Measurements from ENCODE around the gene ZC2HC1C.

DNA sequence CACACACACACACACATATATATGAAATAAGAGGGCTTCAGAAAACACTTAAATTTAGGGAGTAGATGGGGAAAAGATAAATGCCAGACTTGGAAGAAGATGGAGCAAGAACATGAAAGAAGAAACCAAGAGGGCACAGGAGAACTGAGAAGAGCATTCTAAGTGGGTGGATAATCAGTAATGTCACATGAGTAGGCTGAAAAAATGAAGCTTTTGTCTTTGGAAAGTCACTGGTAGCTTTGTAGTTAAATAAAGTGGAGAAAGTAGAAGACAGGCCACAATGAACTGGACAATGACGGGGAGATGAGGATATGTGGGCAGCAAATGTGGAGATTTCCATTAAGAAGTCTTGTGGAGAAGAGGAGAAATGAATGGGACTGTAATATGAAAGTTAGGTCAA is 2.2 kb upstream of the ZC2HC1C start:
- TF ChIP-seq, protein P1, sequence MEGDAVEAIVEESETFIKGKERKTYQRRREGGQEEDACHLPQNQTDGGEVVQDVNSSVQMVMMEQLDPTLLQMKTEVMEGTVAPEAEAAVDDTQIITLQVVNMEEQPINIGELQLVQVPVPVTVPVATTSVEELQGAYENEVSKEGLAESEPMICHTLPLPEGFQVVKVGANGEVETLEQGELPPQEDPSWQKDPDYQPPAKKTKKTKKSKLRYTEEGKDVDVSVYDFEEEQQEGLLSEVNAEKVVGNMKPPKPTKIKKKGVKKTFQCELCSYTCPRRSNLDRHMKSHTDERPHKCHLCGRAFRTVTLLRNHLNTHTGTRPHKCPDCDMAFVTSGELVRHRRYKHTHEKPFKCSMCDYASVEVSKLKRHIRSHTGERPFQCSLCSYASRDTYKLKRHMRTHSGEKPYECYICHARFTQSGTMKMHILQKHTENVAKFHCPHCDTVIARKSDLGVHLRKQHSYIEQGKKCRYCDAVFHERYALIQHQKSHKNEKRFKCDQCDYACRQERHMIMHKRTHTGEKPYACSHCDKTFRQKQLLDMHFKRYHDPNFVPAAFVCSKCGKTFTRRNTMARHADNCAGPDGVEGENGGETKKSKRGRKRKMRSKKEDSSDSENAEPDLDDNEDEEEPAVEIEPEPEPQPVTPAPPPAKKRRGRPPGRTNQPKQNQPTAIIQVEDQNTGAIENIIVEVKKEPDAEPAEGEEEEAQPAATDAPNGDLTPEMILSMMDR (IDR thresholded peaks at IDR 0.05; ENCODE audit: low read depth, low read length), result no peak
- no peak for TF ChIP-seq POLR2A (IDR thresholded peaks at IDR 0.05; ENCODE audit: extremely low read depth, insufficient read length)

Measured in NB4 (cell line).